ENCODE data around the gene FIGLA. TPM values are rescaled to one million over a fixed set of nuclear protein-coding genes. Genes with fewer than 3 reads are reported as not detected.

FIGLA gene
- total and polyA plus RNA-seq, 2 experiments from 2014 or later: not detected

DNA sequence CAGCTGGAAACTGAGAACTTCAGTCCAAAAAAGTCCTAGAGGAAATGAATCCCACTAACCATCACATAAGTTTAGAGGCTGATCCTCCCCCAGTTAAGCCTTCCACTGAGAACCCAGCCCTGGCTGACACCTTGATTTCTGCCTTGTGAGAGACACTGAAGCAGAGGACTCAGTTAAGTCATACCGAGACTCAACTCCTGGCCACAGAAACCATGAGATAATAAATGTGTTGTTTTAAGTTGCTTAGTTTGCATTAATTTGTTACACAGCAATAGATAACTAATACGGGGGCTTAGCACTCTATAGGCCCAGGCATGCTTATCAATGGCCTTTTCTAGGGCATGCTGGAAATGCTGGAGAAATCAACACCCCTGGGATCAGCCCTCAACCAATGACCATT, 19.0 kb downstream of the FIGLA start (continued):
- TF ChIP-seq, protein P1, sequence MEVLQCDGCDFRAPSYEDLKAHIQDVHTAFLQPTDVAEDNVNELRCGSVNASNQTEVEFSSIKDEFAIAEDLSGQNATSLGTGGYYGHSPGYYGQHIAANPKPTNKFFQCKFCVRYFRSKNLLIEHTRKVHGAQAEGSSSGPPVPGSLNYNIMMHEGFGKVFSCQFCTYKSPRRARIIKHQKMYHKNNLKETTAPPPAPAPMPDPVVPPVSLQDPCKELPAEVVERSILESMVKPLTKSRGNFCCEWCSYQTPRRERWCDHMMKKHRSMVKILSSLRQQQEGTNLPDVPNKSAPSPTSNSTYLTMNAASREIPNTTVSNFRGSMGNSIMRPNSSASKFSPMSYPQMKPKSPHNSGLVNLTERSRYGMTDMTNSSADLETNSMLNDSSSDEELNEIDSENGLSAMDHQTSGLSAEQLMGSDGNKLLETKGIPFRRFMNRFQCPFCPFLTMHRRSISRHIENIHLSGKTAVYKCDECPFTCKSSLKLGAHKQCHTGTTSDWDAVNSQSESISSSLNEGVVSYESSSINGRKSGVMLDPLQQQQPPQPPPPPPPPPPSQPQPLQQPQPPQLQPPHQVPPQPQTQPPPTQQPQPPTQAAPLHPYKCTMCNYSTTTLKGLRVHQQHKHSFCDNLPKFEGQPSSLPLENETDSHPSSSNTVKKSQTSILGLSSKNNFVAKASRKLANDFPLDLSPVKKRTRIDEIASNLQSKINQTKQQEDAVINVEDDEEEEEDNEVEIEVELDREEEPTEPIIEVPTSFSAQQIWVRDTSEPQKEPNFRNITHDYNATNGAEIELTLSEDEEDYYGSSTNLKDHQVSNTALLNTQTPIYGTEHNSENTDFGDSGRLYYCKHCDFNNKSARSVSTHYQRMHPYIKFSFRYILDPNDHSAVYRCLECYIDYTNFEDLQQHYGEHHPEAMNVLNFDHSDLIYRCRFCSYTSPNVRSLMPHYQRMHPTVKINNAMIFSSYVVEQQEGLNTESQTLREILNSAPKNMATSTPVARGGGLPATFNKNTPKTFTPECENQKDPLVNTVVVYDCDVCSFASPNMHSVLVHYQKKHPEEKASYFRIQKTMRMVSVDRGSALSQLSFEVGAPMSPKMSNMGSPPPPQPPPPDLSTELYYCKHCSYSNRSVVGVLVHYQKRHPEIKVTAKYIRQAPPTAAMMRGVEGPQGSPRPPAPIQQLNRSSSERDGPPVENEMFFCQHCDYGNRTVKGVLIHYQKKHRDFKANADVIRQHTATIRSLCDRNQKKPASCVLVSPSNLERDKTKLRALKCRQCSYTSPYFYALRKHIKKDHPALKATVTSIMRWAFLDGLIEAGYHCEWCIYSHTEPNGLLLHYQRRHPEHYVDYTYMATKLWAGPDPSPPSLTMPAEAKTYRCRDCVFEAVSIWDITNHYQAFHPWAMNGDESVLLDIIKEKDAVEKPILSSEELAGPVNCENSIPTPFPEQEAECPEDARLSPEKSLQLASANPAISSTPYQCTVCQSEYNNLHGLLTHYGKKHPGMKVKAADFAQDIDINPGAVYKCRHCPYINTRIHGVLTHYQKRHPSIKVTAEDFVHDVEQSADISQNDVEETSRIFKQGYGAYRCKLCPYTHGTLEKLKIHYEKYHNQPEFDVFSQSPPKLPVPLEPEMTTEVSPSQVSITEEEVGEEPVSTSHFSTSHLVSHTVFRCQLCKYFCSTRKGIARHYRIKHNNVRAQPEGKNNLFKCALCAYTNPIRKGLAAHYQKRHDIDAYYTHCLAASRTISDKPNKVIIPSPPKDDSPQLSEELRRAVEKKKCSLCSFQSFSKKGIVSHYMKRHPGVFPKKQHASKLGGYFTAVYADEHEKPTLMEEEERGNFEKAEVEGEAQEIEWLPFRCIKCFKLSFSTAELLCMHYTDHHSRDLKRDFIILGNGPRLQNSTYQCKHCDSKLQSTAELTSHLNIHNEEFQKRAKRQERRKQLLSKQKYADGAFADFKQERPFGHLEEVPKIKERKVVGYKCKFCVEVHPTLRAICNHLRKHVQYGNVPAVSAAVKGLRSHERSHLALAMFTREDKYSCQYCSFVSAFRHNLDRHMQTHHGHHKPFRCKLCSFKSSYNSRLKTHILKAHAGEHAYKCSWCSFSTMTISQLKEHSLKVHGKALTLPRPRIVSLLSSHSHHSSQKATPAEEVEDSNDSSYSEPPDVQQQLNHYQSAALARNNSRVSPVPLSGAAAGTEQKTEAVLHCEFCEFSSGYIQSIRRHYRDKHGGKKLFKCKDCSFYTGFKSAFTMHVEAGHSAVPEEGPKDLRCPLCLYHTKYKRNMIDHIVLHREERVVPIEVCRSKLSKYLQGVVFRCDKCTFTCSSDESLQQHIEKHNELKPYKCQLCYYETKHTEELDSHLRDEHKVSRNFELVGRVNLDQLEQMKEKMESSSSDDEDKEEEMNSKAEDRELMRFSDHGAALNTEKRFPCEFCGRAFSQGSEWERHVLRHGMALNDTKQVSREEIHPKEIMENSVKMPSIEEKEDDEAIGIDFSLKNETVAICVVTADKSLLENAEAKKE (CRISPR knock-in tag; IDR thresholded peaks at IDR 0.05): no peak
- TF ChIP-seq EZH2 (IDR thresholded peaks at IDR 0.05; ENCODE audit: low read depth, unreplicated experiment): no peak
- TF ChIP-seq ZNF114 (CRISPR knock-in tag; IDR thresholded peaks at IDR 0.05): no peak
- TF ChIP-seq, protein P2, sequence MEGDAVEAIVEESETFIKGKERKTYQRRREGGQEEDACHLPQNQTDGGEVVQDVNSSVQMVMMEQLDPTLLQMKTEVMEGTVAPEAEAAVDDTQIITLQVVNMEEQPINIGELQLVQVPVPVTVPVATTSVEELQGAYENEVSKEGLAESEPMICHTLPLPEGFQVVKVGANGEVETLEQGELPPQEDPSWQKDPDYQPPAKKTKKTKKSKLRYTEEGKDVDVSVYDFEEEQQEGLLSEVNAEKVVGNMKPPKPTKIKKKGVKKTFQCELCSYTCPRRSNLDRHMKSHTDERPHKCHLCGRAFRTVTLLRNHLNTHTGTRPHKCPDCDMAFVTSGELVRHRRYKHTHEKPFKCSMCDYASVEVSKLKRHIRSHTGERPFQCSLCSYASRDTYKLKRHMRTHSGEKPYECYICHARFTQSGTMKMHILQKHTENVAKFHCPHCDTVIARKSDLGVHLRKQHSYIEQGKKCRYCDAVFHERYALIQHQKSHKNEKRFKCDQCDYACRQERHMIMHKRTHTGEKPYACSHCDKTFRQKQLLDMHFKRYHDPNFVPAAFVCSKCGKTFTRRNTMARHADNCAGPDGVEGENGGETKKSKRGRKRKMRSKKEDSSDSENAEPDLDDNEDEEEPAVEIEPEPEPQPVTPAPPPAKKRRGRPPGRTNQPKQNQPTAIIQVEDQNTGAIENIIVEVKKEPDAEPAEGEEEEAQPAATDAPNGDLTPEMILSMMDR (conservative IDR thresholded peaks at IDR 0.05; ENCODE audit: low read depth in 2 of 2): no peak
- no peak for TF ChIP-seq CREB1 (CRISPR knock-in tag; IDR thresholded peaks at IDR 0.05; ENCODE audit: low read depth)
- no peak for TF ChIP-seq EZH2phosphoT487 (IDR thresholded peaks at IDR 0.05; ENCODE audit: unreplicated experiment)
- no peak for TF ChIP-seq JUNB (IDR thresholded peaks at IDR 0.05; ENCODE audit: unreplicated experiment)

DNA sequence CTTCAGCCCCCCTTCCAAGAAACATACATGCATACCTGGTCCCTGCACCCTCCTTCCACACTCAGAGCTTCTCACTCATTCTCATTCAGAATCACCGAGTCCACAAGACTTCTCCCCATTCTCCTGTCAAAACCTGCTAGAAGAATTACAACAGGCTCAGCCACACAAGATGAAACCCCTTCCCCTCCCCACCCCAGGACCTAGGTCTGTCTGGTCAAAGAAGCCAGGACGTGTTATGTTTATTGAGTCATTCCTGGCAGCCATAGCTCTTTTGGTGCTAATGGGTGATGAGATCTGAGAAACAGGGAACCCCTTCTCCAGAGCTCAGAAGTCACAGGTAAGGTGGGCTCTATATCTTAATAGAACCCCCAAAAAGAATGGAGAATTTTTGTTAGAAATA, 21.0 kb downstream of the FIGLA start:
- Histone ChIP-seq H3K36me3 (ENCODE audit: insufficient read depth) (no peaks in the 10 kb centered on the region), H3K27ac (ENCODE audit: low read depth) (no peak overlapping the region), H3K79me2 (replicated peaks; ENCODE audit: insufficient read depth) (peaks cover 26% of the 10 kb centered on the region), H3K9me2 (ENCODE audit: insufficient read depth) (peaks cover 20% of the 10 kb centered on the region; the same call in 1 of the 2 replicates), H3K4me2 (peak overlapping the region; percentile 76), H2AFZ (peak overlapping the region; percentile 94; the same call in 1 of the 2 replicates), H3K27me3 (ENCODE audit: insufficient read depth) (no peaks in the 10 kb centered on the region), H4K20me1 (replicated peaks; ENCODE audit: insufficient read depth) (peaks cover 4% of the 10 kb centered on the region; the same call in 1 of the 2 replicates), H3K4me3 (no peak overlapping the region; the same call in 1 of the 2 replicates), H3K4me1 (ENCODE audit: insufficient read depth) (peaks cover 33% of the 10 kb centered on the region), H3F3A (replicated peaks; ENCODE audit: low read depth) (peaks cover 6% of the 10 kb centered on the region)
- peaks cover 35% of the 10 kb centered on the region for H3K4me1 Mint-ChIP-seq
- no peak overlapping the region for H3K27ac Mint-ChIP-seq
- H3K9me3 Mint-ChIP-seq: no peaks in the 10 kb centered on the region
- ATAC-seq: no peak
- no peak for DNase-seq (ENCODE audit: low spot score)
- H3K4me3 Mint-ChIP-seq: peak overlapping the region; percentile 66
- H3K27me3 Mint-ChIP-seq (ENCODE audit: insufficient read depth, low read depth, poor library complexity): peaks cover 9% of the 10 kb centered on the region
- peaks cover 10% of the 10 kb centered on the region; the same call in 2 of the 3 replicates for H3K36me3 Mint-ChIP-seq (ENCODE audit: low read depth)
- TF ChIP-seq EZH2phosphoT487 (IDR thresholded peaks at IDR 0.05; ENCODE audit: unreplicated experiment) (no peak), STAT1 (IDR thresholded peaks at IDR 0.05; ENCODE audit: unreplicated experiment) (no peak), ZNF331 (CRISPR knock-in tag; IDR thresholded peaks at IDR 0.05; ENCODE audit: low read depth) (no peak)

Data from GM23338 (cell line).